Measurements from ENCODE around the gene RTN4RL1. TPM values are rescaled to one million over a fixed set of nuclear protein-coding genes. Genes with fewer than 3 reads are reported as not detected.

Gene RTN4RL1
- total RNA-seq, 1 donor from 2014 or later = 3.0 TPM

GRCh38 chr17:1977583-1978395 is 47.3 kb downstream of the RTN4RL1 start:
- no peak for DNase-seq

GRCh38 chr17:1976683-1977064 is 48.5 kb downstream of the RTN4RL1 start:
- no peak for DNase-seq

- no peak for DNase-seq
Measured at GRCh38 chr17:1976000-1976682, 49.0 kb downstream of the RTN4RL1 start.

- no peak for DNase-seq
Measured at GRCh38 chr17:1975573-1975972, 49.6 kb downstream of the RTN4RL1 start.

- no peak for DNase-seq
Measured at GRCh38 chr17:1972487-1973160, 52.5 kb downstream of the RTN4RL1 start.

GRCh38 chr17:1970843-1971384 is 54.2 kb downstream of the RTN4RL1 start:
- no peak for DNase-seq

GRCh38 chr17:1969712-1970111 is 55.4 kb downstream of the RTN4RL1 start:
- no peak for DNase-seq

GRCh38 chr17:1967213-1967612 is 57.9 kb downstream of the RTN4RL1 start:
- no peak for DNase-seq

- no peak for DNase-seq
Measured at GRCh38 chr17:1966274-1967086, 58.7 kb downstream of the RTN4RL1 start.

GRCh38 chr17:1965556-1966273 is 59.4 kb downstream of the RTN4RL1 start:
- DNase-seq = no peak

GRCh38 chr17:1963250-1963649 is 61.9 kb downstream of the RTN4RL1 start:
- DNase-seq = no peak

GRCh38 chr17:1961189-1961588 is 63.9 kb downstream of the RTN4RL1 start:
- no peak for DNase-seq

GRCh38 chr17:1960545-1960912 is 64.6 kb downstream of the RTN4RL1 start:
- DNase-seq = no peak

- DNase-seq = no peak
Measured at GRCh38 chr17:1959871-1960544, 65.1 kb downstream of the RTN4RL1 start.

- no peak for DNase-seq
Measured at GRCh38 chr17:1958134-1958881, 66.8 kb downstream of the RTN4RL1 start.

- no peak for DNase-seq
Measured at GRCh38 chr17:1957037-1957436, 68.1 kb downstream of the RTN4RL1 start.

GRCh38 chr17:1956134-1956533 is 69.0 kb downstream of the RTN4RL1 start:
- DNase-seq = no peak

GRCh38 chr17:1953831-1954230 is 71.3 kb downstream of the RTN4RL1 start:
- DNase-seq = no peak

GRCh38 chr17:1951920-1952319 is 73.2 kb downstream of the RTN4RL1 start:
- no peak for DNase-seq

- DNase-seq = no peak
Measured at GRCh38 chr17:1949754-1950153, 75.4 kb downstream of the RTN4RL1 start.
